Heart left ventricle (tissue), 16 donors: ENCODE data around the gene TMEM106C. TPM values are rescaled to one million over a fixed set of nuclear protein-coding genes. Genes with fewer than 3 reads are reported as not detected.

Experiments
- ATAC-seq, 4 donors: fragments of 200-7000 bp; cut with Tn5 transposase; one replicate each; pipeline ENCODE4 v1.9.1; 2020 to 2022; ENCODE audit warnings: moderate library complexity in 4 of 4, mild to moderate bottlenecking in 3 of 4, moderate number of reproducible peaks in 1 of 4
- DNase-seq, 5 donors: peaks; one replicate each; pipeline ENCODE4 v3.0.0-alpha.2; 2020
- H3K27ac ChIP-seq, 12 donors: fragments of 200-600 bp; sonication (generic) in 4 of 12; one replicate each; pipeline versions ENCODE4 v1.5.0 to v1.8.0; 2016 to 2022; ENCODE audit warnings: mild to moderate bottlenecking in 2 of 12
- H3K27me3 ChIP-seq, 9 donors: fragments of 200-600 bp; sonication (generic) in 2 of 9; one replicate each; pipeline versions ENCODE4 v1.5.1 to v1.8.0; 2016 to 2022; ENCODE audit warnings: mild to moderate bottlenecking in 3 of 9
- H3K36me3 ChIP-seq, 9 donors: fragments of 200-600 bp; sonication (generic) in 2 of 9; one replicate each; pipeline versions ENCODE4 v1.5.0 to v1.8.0; 2018 to 2022; ENCODE audit warnings: mild to moderate bottlenecking in 2 of 9
- H3K4me1 ChIP-seq, 12 donors: fragments of 200-600 bp; sonication (generic) in 4 of 12; one replicate each; pipeline versions ENCODE4 v1.5.0 to v1.8.0; 2016 to 2022; ENCODE audit warnings: mild to moderate bottlenecking in 3 of 12
- H3K4me3 ChIP-seq, 12 donors: fragments of 200-600 bp; sonication (generic) in 4 of 12; one replicate each; pipeline versions ENCODE4 v1.5.0 to v1.8.0; 2017 to 2022; ENCODE audit warnings: mild to moderate bottlenecking in 9 of 12, moderate library complexity in 4 of 12
- H3K9me3 ChIP-seq, 12 donors: fragments of 200-600 bp; sonication (generic) in 4 of 12; one replicate each; pipeline versions ENCODE4 v1.5.0 to v1.8.0; 2016 to 2022; ENCODE audit warnings: mild to moderate bottlenecking in 1 of 12
- POLR2A ChIP-seq, 2 donors: fragments of 450-650 bp; IDR thresholded peaks; one replicate each; pipeline ENCODE4 v1.6.1; 2017; ENCODE audit warnings: antibody characterized with exemption in 2 of 2, mild to moderate bottlenecking in 2 of 2, moderate library complexity in 2 of 2
- WGBS, 4 donors: extraction: QIAGEN DNeasy Blood & Tissue Kit in 2 of 4; methylation state at CpG; one replicate each; pipeline versions ENCODE4 v1.1.5 to v1.1.7; 2013 to 2018; 5-methylcytosine and 5-hydroxymethylcytosine counted together
- intact Hi-C, 10 donors: fragments of 100-400 bp; cut with DNase I; formaldehyde crosslinking; loops; one replicate each; pipeline versions ENCODE4 v1.11.1 to v1.14.2; 2022
- polyA plus RNA-seq, 2 donors: library from polyadenylated mRNA; stranded (reverse); fragments of 200-250 nt; gene quantifications; one replicate each; pipeline ENCODE4 v1.2.3, GENCODE V29; 2013
- total RNA-seq, 9 donors: library from RNA; depleted of rRNA in 2 of 9; stranded (reverse); fragments of >200 nt in 2 of 9; fragmentation: NEBNext Ultra II Directional in 3 of 9; extraction: Animal tissue kit (Norgen Biotek cat#: 25700) in 3 of 9; gene quantifications; one replicate each; pipeline versions ENCODE4 v1.1.0 to v1.2.4, GENCODE V29; 2016 to 2023
- TF ChIP-seq, protein P1 (sequence below), 12 donors: fragments of 200-600 bp; sonication (generic) in 4 of 12; IDR thresholded peaks; one replicate each; pipeline versions ENCODE4 v1.5.0 to v1.8.0; 2018 to 2022; ENCODE audit warnings: antibody characterized with exemption in 12 of 12, mild to moderate bottlenecking in 5 of 12
- donor health status: ischemic (EF 13 %, LVEDD 7.1; RV severe dilation, severe dysfunction).
- donor health status: healthy with polysubstance abuse.
- donor health status: DM: no; HTN: yes; CAD: no.
- donor health status: DM: no; HTN: no; CAD: no.
- donor health status: ischemic (EF 25% LVEDD 6.9; RV normal size, moderate dysfunction).
- donor health status: ischemic (EF 25% LVEDD 5.7; RV mildly dilated, moderate dysfunction).
- donor health status: healthy.
- donor health status: DM: yes; HTN: yes; CAD: no.
- donor health status: ischemic (EF 35%, LVEDD 5.7; RV mildly dilated, moderate dysfunction).
- donor health status: nonischemic (EF 11% LVEDD 7.7; RV severe dilation, severe dysfunction).
- donor health status: DM: yes; HTN: yes; CAD: no.
- donor health status: PGD.
- donor health status: ischemic (EF 29% LVEDD 5.4; RV normal size, mild dysfunction).
- donor health status: nonischemic (EF 23%, LVEDD 6.1; RV moderate dilation, normal function).

The TMEM106C gene
- total and polyA plus RNA-seq, 11 donors = 23.0 to 66.6 (median 50.0) TPM

GRCh38 chr12:47944685-47945340, 18.6 kb upstream of the TMEM106C start:
- peaks cover 0 to 23% (median 2%) of the 10 kb centered on the region in 12 donors for H3K4me1 ChIP-seq
- ATAC-seq (no peak), DNase-seq (no peak)
- 83 to 97% (median 92%) methylated on average over 6 of the region's 6 CpGs for WGBS, 4 donors
- H3K36me3 ChIP-seq = no peaks in the 10 kb centered on the region
- intact Hi-C loops = loop anchor here in 7 of 10 donors (5.0 to 10.0 kb wide), 3 partner anchors 38 to 230 kb away; partner anchors contain the start of gene VDR (in 1 of the 7)
- TF ChIP-seq, protein P1, sequence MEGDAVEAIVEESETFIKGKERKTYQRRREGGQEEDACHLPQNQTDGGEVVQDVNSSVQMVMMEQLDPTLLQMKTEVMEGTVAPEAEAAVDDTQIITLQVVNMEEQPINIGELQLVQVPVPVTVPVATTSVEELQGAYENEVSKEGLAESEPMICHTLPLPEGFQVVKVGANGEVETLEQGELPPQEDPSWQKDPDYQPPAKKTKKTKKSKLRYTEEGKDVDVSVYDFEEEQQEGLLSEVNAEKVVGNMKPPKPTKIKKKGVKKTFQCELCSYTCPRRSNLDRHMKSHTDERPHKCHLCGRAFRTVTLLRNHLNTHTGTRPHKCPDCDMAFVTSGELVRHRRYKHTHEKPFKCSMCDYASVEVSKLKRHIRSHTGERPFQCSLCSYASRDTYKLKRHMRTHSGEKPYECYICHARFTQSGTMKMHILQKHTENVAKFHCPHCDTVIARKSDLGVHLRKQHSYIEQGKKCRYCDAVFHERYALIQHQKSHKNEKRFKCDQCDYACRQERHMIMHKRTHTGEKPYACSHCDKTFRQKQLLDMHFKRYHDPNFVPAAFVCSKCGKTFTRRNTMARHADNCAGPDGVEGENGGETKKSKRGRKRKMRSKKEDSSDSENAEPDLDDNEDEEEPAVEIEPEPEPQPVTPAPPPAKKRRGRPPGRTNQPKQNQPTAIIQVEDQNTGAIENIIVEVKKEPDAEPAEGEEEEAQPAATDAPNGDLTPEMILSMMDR (IDR thresholded peaks at IDR 0.05) = no peak
- no peak for TF ChIP-seq POLR2A (IDR thresholded peaks at IDR 0.05)
- H3K9me3 ChIP-seq = no peaks in the 10 kb centered on the region
- no peak overlapping the region for H3K4me3 ChIP-seq
- no peak overlapping the region for H3K27ac ChIP-seq
- H3K27me3 ChIP-seq = peaks cover 0 to 13% (median 6%) of the 10 kb centered on the region in 9 donors

DNA sequence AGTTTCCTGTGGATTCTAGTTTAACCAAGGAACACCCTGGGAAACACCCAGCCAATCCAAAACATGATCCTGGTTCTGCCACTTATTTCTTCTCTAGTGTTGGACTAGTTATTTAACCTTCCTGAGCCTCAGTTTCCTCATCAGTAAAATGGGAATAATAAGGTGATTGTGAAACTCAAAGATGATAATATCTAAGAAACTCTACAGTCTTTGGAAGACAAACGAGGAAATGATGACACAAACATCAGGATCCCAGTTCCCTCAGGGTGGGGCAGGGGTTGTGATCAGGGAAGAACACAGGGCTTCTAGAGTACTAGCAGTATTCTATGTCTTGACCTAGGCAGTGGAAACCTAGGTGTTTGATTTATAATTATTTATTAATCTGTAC, 18.1 kb upstream of the TMEM106C start:
- Histone ChIP-seq H3K27ac (no peak overlapping the region), H3K9me3 (no peaks in the 10 kb centered on the region), H3K36me3 (no peaks in the 10 kb centered on the region), H3K4me1 (peaks cover 0 to 23% (median 2%) of the 10 kb centered on the region in 12 donors), H3K27me3 (peaks cover 0 to 13% (median 6%) of the 10 kb centered on the region in 9 donors), H3K4me3 (no peak overlapping the region)
- DNase-seq (no peak), ATAC-seq (no peak)
- intact Hi-C loops = loop anchor here in 7 of 10 donors (5.0 to 10.0 kb wide), 3 partner anchors 38 to 231 kb away; partner anchors contain the start of gene VDR (in 1 of the 7)
- WGBS, 4 donors = 59 to 73% (median 64%) methylated on average over 1 of the region's 1 CpG
- TF ChIP-seq, protein P1 (IDR thresholded peaks at IDR 0.05) = no peak
- TF ChIP-seq POLR2A (IDR thresholded peaks at IDR 0.05) = no peak

DNA sequence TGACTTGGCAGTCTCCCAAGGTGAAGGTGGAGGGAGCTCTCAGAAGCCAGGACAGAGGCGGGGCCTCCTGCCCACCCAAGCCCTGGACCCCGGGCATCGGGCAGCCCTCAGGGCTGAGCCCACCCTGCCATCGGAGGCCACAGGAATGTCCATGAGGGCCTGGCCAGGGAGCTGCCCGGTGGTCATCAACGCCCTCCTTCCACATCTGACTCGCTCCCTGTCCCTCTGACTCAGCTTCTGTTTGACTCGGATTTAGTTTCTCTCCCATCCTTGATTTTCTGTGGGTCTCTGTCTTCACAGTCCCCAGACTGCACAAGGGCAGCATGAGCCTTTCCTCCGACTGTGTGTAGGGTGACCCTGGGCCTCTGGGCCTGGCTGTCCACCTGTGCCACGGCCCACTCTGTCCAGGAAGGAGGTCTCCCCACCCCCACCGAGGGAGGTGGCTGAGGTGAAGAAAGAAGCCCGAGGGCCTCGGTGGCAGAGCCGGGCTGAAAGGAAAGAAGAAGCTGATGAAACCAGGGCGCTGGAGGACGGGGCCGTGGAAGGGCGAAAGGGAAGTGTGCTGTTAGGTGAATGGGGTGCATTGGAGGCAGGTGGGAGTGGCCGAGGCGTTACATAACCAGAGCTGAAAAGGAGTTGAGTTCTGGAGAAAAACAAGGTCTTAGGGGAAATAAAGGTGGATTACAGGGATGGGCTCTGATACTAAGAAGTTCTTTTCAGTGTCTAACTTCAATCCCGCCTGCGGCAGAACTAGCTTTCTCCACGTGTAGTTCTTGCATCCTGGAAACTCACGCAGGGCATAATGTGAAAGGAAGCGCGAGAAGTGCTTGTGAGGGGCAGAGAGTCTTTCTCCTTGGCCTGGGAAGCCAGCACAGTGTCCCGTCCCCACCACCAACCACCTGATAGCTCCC, 16.7 kb upstream of the TMEM106C start:
- no peak overlapping the region for H3K27ac ChIP-seq
- WGBS, 4 donors = 75 to 76% (median 76%) methylated on average over 25 to 27 of the region's 27 CpGs
- DNase-seq = no peak
- TF ChIP-seq, protein P1 (IDR thresholded peaks at IDR 0.05) = no peak
- no peak for TF ChIP-seq POLR2A (IDR thresholded peaks at IDR 0.05)
- no peaks in the 10 kb centered on the region for H3K36me3 ChIP-seq
- no peaks in the 10 kb centered on the region for H3K9me3 ChIP-seq
- ATAC-seq = no peak
- no peak overlapping the region for H3K4me3 ChIP-seq
- H3K4me1 ChIP-seq = peaks cover 0 to 23% (median 2%) of the 10 kb centered on the region in 12 donors
- intact Hi-C loops = loop anchor here in 7 of 10 donors (5.0 to 10.0 kb wide), 3 partner anchors 39 to 232 kb away; partner anchors contain the start of gene VDR (in 1 of the 7)
- peaks cover 0 to 13% (median 6%) of the 10 kb centered on the region in 9 donors for H3K27me3 ChIP-seq

- WGBS, 4 donors = 69 to 75% (median 72%) methylated on average over 12 of the region's 12 CpGs
- H3K27ac ChIP-seq = no peak overlapping the region
- peaks cover 0 to 17% (median 2%) of the 10 kb centered on the region in 12 donors for H3K4me1 ChIP-seq
- H3K4me3 ChIP-seq = no peak overlapping the region
- H3K27me3 ChIP-seq = peaks cover 0 to 7% (median 0%) of the 10 kb centered on the region in 9 donors
- no peak for ATAC-seq
- no peaks in the 10 kb centered on the region for H3K9me3 ChIP-seq
- intact Hi-C loops = loop anchor here in 7 of 10 donors (5.0 to 10.0 kb wide), 3 partner anchors 40 to 233 kb away; partner anchors contain the start of gene VDR (in 1 of the 7)
- no peak for TF ChIP-seq POLR2A (IDR thresholded peaks at IDR 0.05)
- TF ChIP-seq, protein P1 (IDR thresholded peaks at IDR 0.05) = no peak
- H3K36me3 ChIP-seq = no peaks in the 10 kb centered on the region
- DNase-seq = no peak
Observed at GRCh38 chr12:47947341-47947740, 16.1 kb upstream of the TMEM106C start.
